PFSK-1 (cell line): Measurements from ENCODE around the gene UBR4.

Experiments used
- FOXP2 ChIP-seq: optimal IDR thresholded peaks from 2 replicates; pipeline ENCODE3; 2011; ENCODE audit warnings: borderline replicate concordance, control low read depth, inconsistent platforms; ENCODE audit not compliant: insufficient read depth; ENCODE audit errors: extremely low read length, extremely low read depth
- POLR2AphosphoS5 ChIP-seq: IDR thresholded peaks from 2 replicates; pipeline ENCODE4 v1.6.1; 2012; ENCODE audit warnings: low read depth, mild to moderate bottlenecking, control low read depth, low read length, moderate library complexity
- SIN3A ChIP-seq: IDR thresholded peaks from 2 replicates; pipeline ENCODE4 v1.6.1; 2012; ENCODE audit warnings: mild to moderate bottlenecking, low read length, moderate library complexity, borderline replicate concordance; ENCODE audit not compliant: insufficient read depth
- TAF1 ChIP-seq: IDR thresholded peaks from 2 replicates; pipeline ENCODE4 v1.6.1; 2012; ENCODE audit warnings: low read length, control low read depth, borderline replicate concordance; ENCODE audit not compliant: insufficient read depth
- TF ChIP-seq, protein P1 (sequence below), 2 experiments: IDR thresholded peaks; 2 replicates each; pipeline versions ENCODE4 v1.6.1 to v1.8.0; 2011 to 2012; ENCODE audit warnings: low read depth in 2 of 2, low read length in 2 of 2, control low read depth in 1 of 2, inconsistent platforms in 1 of 2, mild to moderate bottlenecking in 1 of 2, moderate library complexity in 1 of 2; ENCODE audit not compliant: insufficient read depth in 1 of 2

DNA sequence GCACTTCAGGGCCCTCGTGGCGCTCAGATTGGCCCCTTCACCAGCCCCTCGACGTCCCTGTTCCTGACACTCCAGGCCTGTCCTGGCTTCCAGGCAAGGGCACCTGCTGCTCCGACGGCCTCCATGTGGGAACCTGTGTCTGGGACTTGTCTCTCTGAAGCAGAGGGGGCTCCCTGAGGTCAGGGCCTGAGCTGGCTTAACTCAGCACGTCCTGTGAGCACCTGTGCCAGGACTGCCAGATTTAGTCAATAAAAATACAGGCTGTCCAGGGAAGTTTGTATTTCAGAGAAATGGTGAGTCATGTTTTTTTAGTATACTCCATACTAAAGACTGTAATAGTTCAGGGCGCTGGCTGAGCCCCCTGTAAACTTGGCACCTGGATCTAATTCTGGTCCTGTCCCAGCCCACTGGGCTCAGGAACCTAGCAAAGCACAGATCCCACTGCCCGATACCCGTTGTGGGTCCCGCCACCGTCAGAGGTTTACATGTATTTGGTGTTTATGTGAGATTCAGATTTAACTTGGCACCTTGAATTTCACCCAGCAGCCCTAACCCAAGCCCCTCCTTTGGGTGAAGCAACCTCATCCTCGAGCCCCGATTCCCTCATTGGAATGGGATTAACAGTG, 143.7 kb downstream of the UBR4 start:
- TF ChIP-seq POLR2AphosphoS5 (no peak), TAF1 (no peak), SIN3A (no peak), FOXP2 (no peak)
- TF ChIP-seq, protein P1, sequence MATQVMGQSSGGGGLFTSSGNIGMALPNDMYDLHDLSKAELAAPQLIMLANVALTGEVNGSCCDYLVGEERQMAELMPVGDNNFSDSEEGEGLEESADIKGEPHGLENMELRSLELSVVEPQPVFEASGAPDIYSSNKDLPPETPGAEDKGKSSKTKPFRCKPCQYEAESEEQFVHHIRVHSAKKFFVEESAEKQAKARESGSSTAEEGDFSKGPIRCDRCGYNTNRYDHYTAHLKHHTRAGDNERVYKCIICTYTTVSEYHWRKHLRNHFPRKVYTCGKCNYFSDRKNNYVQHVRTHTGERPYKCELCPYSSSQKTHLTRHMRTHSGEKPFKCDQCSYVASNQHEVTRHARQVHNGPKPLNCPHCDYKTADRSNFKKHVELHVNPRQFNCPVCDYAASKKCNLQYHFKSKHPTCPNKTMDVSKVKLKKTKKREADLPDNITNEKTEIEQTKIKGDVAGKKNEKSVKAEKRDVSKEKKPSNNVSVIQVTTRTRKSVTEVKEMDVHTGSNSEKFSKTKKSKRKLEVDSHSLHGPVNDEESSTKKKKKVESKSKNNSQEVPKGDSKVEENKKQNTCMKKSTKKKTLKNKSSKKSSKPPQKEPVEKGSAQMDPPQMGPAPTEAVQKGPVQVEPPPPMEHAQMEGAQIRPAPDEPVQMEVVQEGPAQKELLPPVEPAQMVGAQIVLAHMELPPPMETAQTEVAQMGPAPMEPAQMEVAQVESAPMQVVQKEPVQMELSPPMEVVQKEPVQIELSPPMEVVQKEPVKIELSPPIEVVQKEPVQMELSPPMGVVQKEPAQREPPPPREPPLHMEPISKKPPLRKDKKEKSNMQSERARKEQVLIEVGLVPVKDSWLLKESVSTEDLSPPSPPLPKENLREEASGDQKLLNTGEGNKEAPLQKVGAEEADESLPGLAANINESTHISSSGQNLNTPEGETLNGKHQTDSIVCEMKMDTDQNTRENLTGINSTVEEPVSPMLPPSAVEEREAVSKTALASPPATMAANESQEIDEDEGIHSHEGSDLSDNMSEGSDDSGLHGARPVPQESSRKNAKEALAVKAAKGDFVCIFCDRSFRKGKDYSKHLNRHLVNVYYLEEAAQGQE (IDR thresholded peaks at IDR 0.05; ENCODE audit: insufficient read depth in 1 of 2, low read depth in 2 of 2, low read length in 2 of 2): no peak
